HCT116 (cell line): ENCODE data around the gene CTNND2. TPM values are rescaled to one million over a fixed set of nuclear protein-coding genes. Genes with fewer than 3 reads are reported as not detected.

ENCODE experiments used
- ATAC-seq: fragments of 200-7000 bp; cut with Tn5 transposase; 2 replicates; pipeline ENCODE4 v1.9.1; 2020; ENCODE audit warnings: mild to moderate bottlenecking, moderate library complexity
- BruUV-seq: library from RNA; stranded (reverse); fragments of 400-500 nt; replicated peaks from 2 replicates; lab custom pipeline; 2021; lab: Mats Ljungman, UMichigan
- CTCF ChIA-PET: fragments of 300-600 bp; sonication (Branson Sonifier 250); formaldehyde crosslinking; loops from one replicate; lab custom pipeline; 2021; ENCODE audit warnings: antibody characterized with exemption; lab: Charles Lee
- POLR2A ChIA-PET: fragments of 300-600, 350-600 bp; sonication (Branson Sonifier 250); formaldehyde crosslinking; loops from one replicate; lab custom pipeline; 2021; ENCODE audit warnings: antibody characterized with exemption; lab: Charles Lee
- RAD21 ChIA-PET, 2 experiments: fragments of 300-600 bp; sonication (Branson Sonifier 250); formaldehyde crosslinking; loops; one replicate each; lab custom pipeline; 2023; ENCODE audit warnings: low total read pairs in 2 of 2; ENCODE audit not compliant: uncharacterized antibody in 2 of 2, unreplicated experiment in 2 of 2, low non-redundant PET in 1 of 2; lab: Charles Lee
- DNase-seq: peaks from one replicate; pipeline ENCODE4 v3.0.0-alpha.2; 2010; ENCODE audit warnings: low read depth, low spot score
- H2AFZ ChIP-seq: fragments of 200-600 bp; shearing (Covaris generic), sonication (generic); 2 replicates; pipeline ENCODE4 v1.6.1; 2017; ENCODE audit warnings: low read depth, mixed run types, mixed read lengths, antibody characterized with exemption, low read length; ENCODE audit not compliant: poor library complexity, severe bottlenecking
- H3K27ac ChIP-seq: 2 replicates; pipeline ENCODE4 v1.5.1; 2012; ENCODE audit warnings: low read depth, low read length
- H3K27me3 ChIP-seq: fragments of 200-600 bp; sonication (generic); 2 replicates; pipeline ENCODE4 v1.6.1; 2016; ENCODE audit warnings: mixed run types, low read length, mixed read lengths; ENCODE audit not compliant: insufficient read depth
- H3K36me3 ChIP-seq, 2 experiments: fragments of 200-500 bp in 1 of 2; fragments of 200-600 bp in 1 of 2; sonication (Bioruptor generic) in 1 of 2; sonication (generic) in 1 of 2; 2 replicates each; pipeline versions ENCODE4 v1.5.1 to v1.6.1; 2014 to 2016; ENCODE audit warnings: low read length in 2 of 2, inconsistent platforms in 1 of 2, mixed read lengths in 1 of 2, mixed run types in 1 of 2; ENCODE audit not compliant: insufficient read depth in 2 of 2, control insufficient read depth in 1 of 2
- H3K4me1 ChIP-seq, 2 experiments: fragments of 200-600 bp in 1 of 2; sonication (generic) in 1 of 2; 2 replicates each; pipeline versions ENCODE4 v1.5.1 to v1.6.1; 2012 to 2017; ENCODE audit warnings: low read length in 2 of 2, inconsistent platforms in 1 of 2, mild to moderate bottlenecking in 1 of 2, mixed read lengths in 1 of 2, mixed run types in 1 of 2, moderate library complexity in 1 of 2; ENCODE audit not compliant: insufficient read depth in 2 of 2, control insufficient read depth in 1 of 2
- H3K4me2 ChIP-seq: fragments of 200-600 bp; sonication (generic); 2 replicates; pipeline ENCODE4 v1.6.1; 2017; ENCODE audit warnings: mixed run types, low read length, mixed read lengths
- H3K4me3 ChIP-seq, 2 experiments: fragments of 200-600 bp in 1 of 2; sonication (generic) in 1 of 2; replicated peaks in 1 of 2; 2 replicates each; pipeline ENCODE4 v1.5.1; 2011 to 2016; ENCODE audit warnings: low read length in 2 of 2, control low read depth in 1 of 2, low read depth in 1 of 2, mild to moderate bottlenecking in 1 of 2, mixed read lengths in 1 of 2, mixed run types in 1 of 2
- H3K79me2 ChIP-seq: fragments of 200-600 bp; sonication (generic); 2 replicates; pipeline ENCODE4 v1.6.1; 2017; ENCODE audit warnings: mild to moderate bottlenecking, mixed run types, low read length, moderate library complexity, mixed read lengths; ENCODE audit not compliant: insufficient read depth
- H3K9ac ChIP-seq: fragments of 200-600 bp; sonication (generic); 2 replicates; pipeline ENCODE4 v1.6.1; 2016; ENCODE audit warnings: low read length, mixed read lengths
- H3K9me2 ChIP-seq: fragments of 200-600 bp; sonication (generic), shearing (Covaris generic); 2 replicates; pipeline ENCODE4 v1.6.1; 2017; ENCODE audit warnings: mixed run types, mild to moderate bottlenecking, moderate library complexity; ENCODE audit not compliant: insufficient read depth
- H3K9me3 ChIP-seq, 2 experiments: fragments of 200-500 bp in 1 of 2; fragments of 200-600 bp in 1 of 2; sonication (Bioruptor generic) in 1 of 2; sonication (generic) in 1 of 2; 2 replicates each; pipeline ENCODE4 v1.6.1; 2014 to 2017; ENCODE audit warnings: low read length in 2 of 2, mixed read lengths in 2 of 2, inconsistent platforms in 1 of 2, low read depth in 1 of 2, mild to moderate bottlenecking in 1 of 2, mixed run types in 1 of 2, moderate library complexity in 1 of 2; ENCODE audit not compliant: control insufficient read depth in 1 of 2, insufficient read depth in 1 of 2
- H4K20me1 ChIP-seq: fragments of 200-600 bp; sonication (generic), shearing (Covaris generic); 2 replicates; pipeline ENCODE4 v1.6.1; 2017; ENCODE audit warnings: mixed run types, mild to moderate bottlenecking, moderate library complexity; ENCODE audit not compliant: insufficient read depth
- CBX3 ChIP-seq: IDR thresholded peaks from 2 replicates; pipeline ENCODE4 v1.6.1; 2012; ENCODE audit warnings: low read depth
- EGR1 ChIP-seq: IDR thresholded peaks from 2 replicates; pipeline ENCODE4 v1.6.1; 2012; ENCODE audit warnings: low read depth
- FOSL1 ChIP-seq: IDR thresholded peaks from 2 replicates; pipeline ENCODE4 v1.6.1; 2012; ENCODE audit warnings: low read depth
- RAD21 ChIP-seq: IDR thresholded peaks from 2 replicates; pipeline ENCODE4 v1.6.1; 2012; ENCODE audit warnings: low read depth, mild to moderate bottlenecking
- SIN3A ChIP-seq: IDR thresholded peaks from 2 replicates; pipeline ENCODE4 v1.6.1; 2012; ENCODE audit warnings: low read depth
- SP1 ChIP-seq: IDR thresholded peaks from 2 replicates; pipeline ENCODE4 v1.6.1; 2012; ENCODE audit warnings: low read depth
- SRF ChIP-seq: IDR thresholded peaks from 2 replicates; pipeline ENCODE4 v1.6.1; 2012; ENCODE audit warnings: low read depth
- TCF7L2 ChIP-seq: IDR thresholded peaks from 2 replicates; pipeline ENCODE4 v1.7.0; 2011; ENCODE audit warnings: borderline replicate concordance, inconsistent platforms; ENCODE audit not compliant: insufficient read depth, insufficient read length; ENCODE audit errors: extremely low read depth
- YY1 ChIP-seq: IDR thresholded peaks from 2 replicates; pipeline ENCODE4 v1.6.1; 2011; ENCODE audit warnings: low read length, low read depth, moderate library complexity, mild to moderate bottlenecking; ENCODE audit not compliant: insufficient replicate concordance; ENCODE audit errors: extremely low read depth
- ZNF274 ChIP-seq: fragments of 200-500 bp; sonication (Bioruptor generic); IDR thresholded peaks from 2 replicates; pipeline ENCODE4 v1.6.1; 2014; ENCODE audit warnings: mild to moderate bottlenecking, low read depth, low read length, inconsistent platforms
- intact Hi-C: fragments of 100-400 bp; cut with micrococcal nuclease; formaldehyde crosslinking; loops from 2 replicates; pipeline ENCODE4 v1.10.0; 2022
- total RNA-seq: library from RNA; stranded (reverse); gene quantifications from one replicate; pipeline ENCODE4 v1.2.1, GENCODE V29; 2021; ENCODE audit not compliant: unreplicated experiment
- TF ChIP-seq, protein P1 (sequence below): IDR thresholded peaks from 2 replicates; pipeline ENCODE4 v1.6.1; 2012; ENCODE audit warnings: low read depth

CTNND2 gene
- total RNA-seq, 1 experiment from 2014 or later: not detected

DNA sequence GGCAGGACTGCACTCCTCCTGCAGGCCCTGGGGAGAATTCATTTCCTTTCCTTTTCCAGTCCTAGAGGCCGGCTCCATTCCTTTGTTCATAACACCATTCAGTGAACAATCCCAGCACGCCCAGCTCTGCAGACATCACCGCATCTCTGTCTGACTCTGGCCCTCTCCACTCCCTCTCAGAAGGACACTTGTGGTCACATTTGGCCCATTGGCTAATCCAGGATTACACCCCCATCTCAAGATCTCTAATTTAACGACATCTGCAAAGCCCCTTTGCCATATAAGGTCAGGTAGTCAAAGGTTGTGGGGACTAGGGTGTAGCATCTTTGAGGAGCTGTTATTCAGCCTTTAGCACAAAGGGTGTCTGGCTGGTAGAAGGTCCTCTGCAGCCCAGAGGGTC lies 958.2 kb downstream of the CTNND2 start:
- DNase-seq (no peak), ATAC-seq (no peak; the same call in 1 of the 2 replicates)
- H3K27me3 ChIP-seq: peaks cover 57% of the 10 kb centered on the region
- no peaks in the 10 kb centered on the region for H3K4me1 ChIP-seq
- intact Hi-C loops: no loop called here
- H4K20me1 ChIP-seq: no peaks in the 10 kb centered on the region
- no peak overlapping the region for H3K27ac ChIP-seq
- ChIA-PET POLR2A (no interaction called here), RAD21 (no interaction called here), CTCF (no interaction called here)
- H2AFZ ChIP-seq: no peak overlapping the region
- TF ChIP-seq, protein P1, sequence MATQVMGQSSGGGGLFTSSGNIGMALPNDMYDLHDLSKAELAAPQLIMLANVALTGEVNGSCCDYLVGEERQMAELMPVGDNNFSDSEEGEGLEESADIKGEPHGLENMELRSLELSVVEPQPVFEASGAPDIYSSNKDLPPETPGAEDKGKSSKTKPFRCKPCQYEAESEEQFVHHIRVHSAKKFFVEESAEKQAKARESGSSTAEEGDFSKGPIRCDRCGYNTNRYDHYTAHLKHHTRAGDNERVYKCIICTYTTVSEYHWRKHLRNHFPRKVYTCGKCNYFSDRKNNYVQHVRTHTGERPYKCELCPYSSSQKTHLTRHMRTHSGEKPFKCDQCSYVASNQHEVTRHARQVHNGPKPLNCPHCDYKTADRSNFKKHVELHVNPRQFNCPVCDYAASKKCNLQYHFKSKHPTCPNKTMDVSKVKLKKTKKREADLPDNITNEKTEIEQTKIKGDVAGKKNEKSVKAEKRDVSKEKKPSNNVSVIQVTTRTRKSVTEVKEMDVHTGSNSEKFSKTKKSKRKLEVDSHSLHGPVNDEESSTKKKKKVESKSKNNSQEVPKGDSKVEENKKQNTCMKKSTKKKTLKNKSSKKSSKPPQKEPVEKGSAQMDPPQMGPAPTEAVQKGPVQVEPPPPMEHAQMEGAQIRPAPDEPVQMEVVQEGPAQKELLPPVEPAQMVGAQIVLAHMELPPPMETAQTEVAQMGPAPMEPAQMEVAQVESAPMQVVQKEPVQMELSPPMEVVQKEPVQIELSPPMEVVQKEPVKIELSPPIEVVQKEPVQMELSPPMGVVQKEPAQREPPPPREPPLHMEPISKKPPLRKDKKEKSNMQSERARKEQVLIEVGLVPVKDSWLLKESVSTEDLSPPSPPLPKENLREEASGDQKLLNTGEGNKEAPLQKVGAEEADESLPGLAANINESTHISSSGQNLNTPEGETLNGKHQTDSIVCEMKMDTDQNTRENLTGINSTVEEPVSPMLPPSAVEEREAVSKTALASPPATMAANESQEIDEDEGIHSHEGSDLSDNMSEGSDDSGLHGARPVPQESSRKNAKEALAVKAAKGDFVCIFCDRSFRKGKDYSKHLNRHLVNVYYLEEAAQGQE: no peak
- no peaks in the 10 kb centered on the region for H3K9me2 ChIP-seq
- H3K4me2 ChIP-seq: no peak overlapping the region
- H3K79me2 ChIP-seq: no peaks in the 10 kb centered on the region
- no TSS peak for BruUV-seq
- no peaks in the 10 kb centered on the region for H3K9me3 ChIP-seq
- no peak overlapping the region for H3K4me3 ChIP-seq
- no peak overlapping the region for H3K9ac ChIP-seq
- no peaks in the 10 kb centered on the region for H3K36me3 ChIP-seq

DNA sequence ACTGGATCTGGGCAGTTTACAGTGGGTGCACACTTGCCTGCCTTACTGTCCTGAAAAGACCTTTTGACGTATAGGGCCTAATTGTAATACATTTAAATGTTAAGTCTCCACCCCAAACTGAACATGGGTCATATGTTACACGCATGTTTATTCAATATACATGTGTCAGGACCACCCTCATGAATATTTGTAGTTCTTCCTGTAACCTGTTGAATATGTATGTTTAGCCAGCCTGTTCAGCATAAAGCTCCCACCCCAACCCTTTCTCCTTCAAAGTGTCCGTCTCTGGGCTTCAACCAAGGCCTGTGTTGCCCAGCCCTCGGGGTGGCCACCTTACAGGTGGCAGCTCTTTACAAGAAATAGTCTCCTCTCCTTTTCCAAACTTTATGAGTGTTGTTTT lies 962.3 kb downstream of the CTNND2 start:
- DNase-seq (no peak), ATAC-seq (no peak)
- H3K9ac ChIP-seq: no peak overlapping the region
- ChIA-PET CTCF (no interaction called here), RAD21 (no interaction called here), POLR2A (no interaction called here)
- no peak overlapping the region for H3K27ac ChIP-seq
- H3K4me3 ChIP-seq: no peak overlapping the region
- no peak for TF ChIP-seq SIN3A
- no peak for TF ChIP-seq SP1
- no peak for TF ChIP-seq YY1
- no peak for TF ChIP-seq FOSL1
- no peak for TF ChIP-seq SRF
- no peak for TF ChIP-seq CBX3
- no peak for TF ChIP-seq TCF7L2
- TF ChIP-seq ZNF274: no peak
- TF ChIP-seq EGR1: no peak
- TF ChIP-seq RAD21: no peak
- no peaks in the 10 kb centered on the region for H3K79me2 ChIP-seq
- H3K27me3 ChIP-seq: peaks cover 46% of the 10 kb centered on the region
- no peaks in the 10 kb centered on the region for H3K36me3 ChIP-seq
- no TSS peak for BruUV-seq
- H3K4me1 ChIP-seq: no peaks in the 10 kb centered on the region
- no peaks in the 10 kb centered on the region for H3K9me2 ChIP-seq
- H4K20me1 ChIP-seq: no peaks in the 10 kb centered on the region
- H3K4me2 ChIP-seq: no peak overlapping the region
- intact Hi-C loops: no loop called here
- no peak overlapping the region for H2AFZ ChIP-seq
- no peaks in the 10 kb centered on the region for H3K9me3 ChIP-seq
